ENCODE results near the gene HPCAL4. TPM values are rescaled to one million over a fixed set of nuclear protein-coding genes. Genes with fewer than 3 reads are reported as not detected.

HPCAL4 gene
- 1.8 TPM for polyA plus RNA-seq (ENCODE audit: insufficient read length)

- DNase-seq: peak; percentile 73
These were observed at the start of gene HPCAL4 for GRCh38 chr1:39691383-39692151. TSS of gene HPCAL4 (minus strand) at chr1:39691433. CDS start at chr1:39684603, 6,830 bp downstream.

GRCh38 chr1:39738622-39739366 lies 47.6 kb upstream of the HPCAL4 start, which contains the start of gene PPIE:
TSS of gene PPIE (plus strand) at chr1:39738882. CDS start at chr1:39738901, 19 bp downstream.
- DNase-seq: peak; percentile 87

- DNase-seq: no peak
These were observed 46.4 kb upstream of the HPCAL4 start for GRCh38 chr1:39737546-39738169.

GRCh38 chr1:39735731-39736130 lies 44.5 kb upstream of the HPCAL4 start:
- no peak for DNase-seq

GRCh38 chr1:39733161-39733560 lies 41.9 kb upstream of the HPCAL4 start:
- no peak for DNase-seq

- no peak for DNase-seq
These were observed 41.5 kb upstream of the HPCAL4 start for GRCh38 chr1:39732730-39733129.

- no peak for DNase-seq
These were observed 38.6 kb upstream of the HPCAL4 start for GRCh38 chr1:39729842-39730241.

GRCh38 chr1:39729030-39729429 lies 37.8 kb upstream of the HPCAL4 start:
- DNase-seq: no peak

GRCh38 chr1:39727932-39728317 lies 36.7 kb upstream of the HPCAL4 start:
- no peak for DNase-seq

GRCh38 chr1:39727221-39727931 lies 36.1 kb upstream of the HPCAL4 start:
- DNase-seq: no peak

GRCh38 chr1:39726600-39726999 lies 35.4 kb upstream of the HPCAL4 start:
- DNase-seq: no peak

GRCh38 chr1:39722495-39722894 lies 31.3 kb upstream of the HPCAL4 start:
- no peak for DNase-seq

GRCh38 chr1:39721664-39722063 lies 30.4 kb upstream of the HPCAL4 start:
- no peak for DNase-seq

GRCh38 chr1:39720094-39720999 lies 29.1 kb upstream of the HPCAL4 start:
- DNase-seq: peak; percentile 40

GRCh38 chr1:39717809-39718208 lies 26.6 kb upstream of the HPCAL4 start:
- no peak for DNase-seq

GRCh38 chr1:39713557-39713956 lies 22.3 kb upstream of the HPCAL4 start:
- no peak for DNase-seq

- no peak for DNase-seq
These were observed 20.7 kb upstream of the HPCAL4 start for GRCh38 chr1:39711966-39712340.

GRCh38 chr1:39711104-39711965 lies 20.1 kb upstream of the HPCAL4 start:
- no peak for DNase-seq

- DNase-seq: no peak
These were observed 16.3 kb upstream of the HPCAL4 start for GRCh38 chr1:39707506-39707905.

- DNase-seq: no peak
These were observed 13.5 kb upstream of the HPCAL4 start for GRCh38 chr1:39704757-39705156.

GRCh38 chr1:39701049-39701439 lies 9.8 kb upstream of the HPCAL4 start:
- DNase-seq: no peak

Data from hindlimb muscle (tissue), 1 donor.